Measurements from ENCODE around the gene PDE4D.

DNA sequence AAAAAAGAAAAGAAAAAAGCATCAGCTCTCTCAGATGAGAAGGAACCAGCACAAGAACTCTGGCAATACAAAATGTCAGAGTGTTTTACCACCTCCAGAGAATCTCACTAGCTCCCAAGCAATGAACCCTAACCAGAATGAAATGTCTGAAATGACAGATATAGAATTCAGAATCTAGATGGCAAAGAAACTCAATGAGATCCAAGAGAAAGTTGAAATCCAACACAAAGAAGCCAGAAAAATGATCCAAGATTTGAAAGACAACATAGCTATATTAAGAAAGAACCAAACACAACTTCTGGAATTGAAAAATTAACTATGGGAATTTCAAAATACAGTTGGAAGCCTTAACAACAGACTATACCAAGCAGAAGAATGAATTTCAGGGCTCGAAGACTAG is 396.3 kb downstream of the PDE4D start:
- TF ChIP-seq, protein P1, sequence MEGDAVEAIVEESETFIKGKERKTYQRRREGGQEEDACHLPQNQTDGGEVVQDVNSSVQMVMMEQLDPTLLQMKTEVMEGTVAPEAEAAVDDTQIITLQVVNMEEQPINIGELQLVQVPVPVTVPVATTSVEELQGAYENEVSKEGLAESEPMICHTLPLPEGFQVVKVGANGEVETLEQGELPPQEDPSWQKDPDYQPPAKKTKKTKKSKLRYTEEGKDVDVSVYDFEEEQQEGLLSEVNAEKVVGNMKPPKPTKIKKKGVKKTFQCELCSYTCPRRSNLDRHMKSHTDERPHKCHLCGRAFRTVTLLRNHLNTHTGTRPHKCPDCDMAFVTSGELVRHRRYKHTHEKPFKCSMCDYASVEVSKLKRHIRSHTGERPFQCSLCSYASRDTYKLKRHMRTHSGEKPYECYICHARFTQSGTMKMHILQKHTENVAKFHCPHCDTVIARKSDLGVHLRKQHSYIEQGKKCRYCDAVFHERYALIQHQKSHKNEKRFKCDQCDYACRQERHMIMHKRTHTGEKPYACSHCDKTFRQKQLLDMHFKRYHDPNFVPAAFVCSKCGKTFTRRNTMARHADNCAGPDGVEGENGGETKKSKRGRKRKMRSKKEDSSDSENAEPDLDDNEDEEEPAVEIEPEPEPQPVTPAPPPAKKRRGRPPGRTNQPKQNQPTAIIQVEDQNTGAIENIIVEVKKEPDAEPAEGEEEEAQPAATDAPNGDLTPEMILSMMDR (IDR thresholded peaks at IDR 0.05) = no peak
- TF ChIP-seq POLR2A (IDR thresholded peaks at IDR 0.05) = no peak
